Measurements from ENCODE around the gene MAP7. TPM values are rescaled to one million over a fixed set of nuclear protein-coding genes. Genes with fewer than 3 reads are reported as not detected.

MAP7 gene
- polyA plus RNA-seq, 2 of the 4 experiments (the other 2 are of a cell fraction) = 60.6 to 64.5 TPM

GRCh38 chr6:136539967-136540652 is 10.1 kb downstream of the MAP7 start (continued):
- TF ChIP-seq E2F6 (IDR thresholded peaks at IDR 0.05; ENCODE audit: borderline replicate concordance, low read depth) (no peak), HOXA7 (CRISPR knock-in tag; IDR thresholded peaks at IDR 0.05) (no peak), KDM5A (IDR thresholded peaks at IDR 0.05) (no peak), ZSCAN20 (CRISPR knock-in tag; IDR thresholded peaks at IDR 0.05) (no peak), JUNB (IDR thresholded peaks at IDR 0.05) (no peak), CEBPB (IDR thresholded peaks at IDR 0.05) (no peak), MAX (IDR thresholded peaks at IDR 0.05) (no peak), ZFP36 (IDR thresholded peaks at IDR 0.05; ENCODE audit: borderline replicate concordance, partially characterized antibody) (no peak)

- TF ChIP-seq KDM1A (IDR thresholded peaks at IDR 0.05; ENCODE audit: low read depth) (no peak), HDAC2 (IDR thresholded peaks at IDR 0.05) (no peak), CEBPB (IDR thresholded peaks at IDR 0.05) (no peak), HOXA7 (CRISPR knock-in tag; IDR thresholded peaks at IDR 0.05) (no peak), ZC3H11A (IDR thresholded peaks at IDR 0.05) (no peak), REST (IDR thresholded peaks at IDR 0.05) (no peak), HEYL (CRISPR knock-in tag; IDR thresholded peaks at IDR 0.05) (no peak), POLR2AphosphoS2 (conservative IDR thresholded peaks at IDR 0.05; ENCODE audit: low read length) (no peak), ZSCAN20 (CRISPR knock-in tag; IDR thresholded peaks at IDR 0.05) (no peak), TP53 (CRISPR knock-in tag; IDR thresholded peaks at IDR 0.05) (no peak), EHMT2 (IDR thresholded peaks at IDR 0.05; ENCODE audit: low read depth) (no peak), TFCP2L1 (CRISPR knock-in tag; IDR thresholded peaks at IDR 0.05) (no peak), FOXS1 (CRISPR knock-in tag; IDR thresholded peaks at IDR 0.05) (no peak), E2F6 (IDR thresholded peaks at IDR 0.05; ENCODE audit: borderline replicate concordance, low read depth) (no peak), NPAS2 (CRISPR knock-in tag; IDR thresholded peaks at IDR 0.05; ENCODE audit: borderline replicate concordance) (no peak), GATA3 (IDR thresholded peaks at IDR 0.05; ENCODE audit: borderline replicate concordance) (no peak)
- CTCF ChIA-PET = interaction anchor here (0.6 to 3.8 kb wide), 5 partner anchors 8 to 86 kb away, joined by 3 to 20 read pairs (median 6); partner anchors contain the start of gene MAP7
Observed at GRCh38 chr6:136538836-136539235, 11.4 kb downstream of the MAP7 start.

More at GRCh38 chr6:136538836-136539235, 11.4 kb downstream of the MAP7 start:
- Histone ChIP-seq H3K9me3 (no peaks in the 10 kb centered on the region), H3K4me1 (peaks cover 53% of the 10 kb centered on the region), H3K4me3 (no peak overlapping the region), H3K4me2 (peak overlapping the region; percentile 51; the same call in 1 of the 3 replicates), H3K27ac (peak overlapping the region in 1 of 2 experiments; percentile 67; a peak in 3 of 6 replicates)
- POLR2A ChIA-PET = no interaction called here
- ATAC-seq (no peak), DNase-seq (ENCODE audit: low read depth in 1 of 2, low spot score in 1 of 2) (no peak), FAIRE-seq (no peak)
- WGBS (ENCODE audit: missing lambda C conversion rate) = 75% methylated on average over 4 of the region's 4 CpGs
